GM12864 (cell line): ENCODE data around the gene KMT2E.

Experiments used
- DNase-seq: peaks from one replicate; pipeline ENCODE4 v3.0.0-alpha.2; 2011; ENCODE audit warnings: low read depth
- H3K4me3 ChIP-seq: 2 replicates; pipeline ENCODE4 v1.5.1; 2011; ENCODE audit warnings: mild to moderate bottlenecking, low read depth, low read length, control low read depth
- CTCF ChIP-seq: IDR thresholded peaks from 2 replicates; pipeline ENCODE4 v1.5.1; 2011; ENCODE audit warnings: low read depth, mild to moderate bottlenecking, moderate library complexity, low read length, control low read depth, inconsistent platforms; ENCODE audit errors: missing control alignments

KMT2E gene

GRCh38 chr7:104978460-104978859, 35.5 kb upstream of the KMT2E start:
- no peak for DNase-seq
- TF ChIP-seq CTCF: no peak
- no peak overlapping the region for H3K4me3 ChIP-seq

GRCh38 chr7:104979167-104979841, 34.7 kb upstream of the KMT2E start:
- no peak for TF ChIP-seq CTCF
- no peak overlapping the region for H3K4me3 ChIP-seq
- DNase-seq: no peak

GRCh38 chr7:104980440-104980839, 33.6 kb upstream of the KMT2E start:
- H3K4me3 ChIP-seq: no peak overlapping the region
- TF ChIP-seq CTCF: no peak
- no peak for DNase-seq

GRCh38 chr7:104980841-104981671, 32.9 kb upstream of the KMT2E start:
- TF ChIP-seq CTCF: peak; percentile 54
- no peak for DNase-seq
- H3K4me3 ChIP-seq: no peak overlapping the region

- DNase-seq: no peak
- no peak for TF ChIP-seq CTCF
- H3K4me3 ChIP-seq: no peak overlapping the region
These were observed 32.4 kb upstream of the KMT2E start for GRCh38 chr7:104981672-104982037.

GRCh38 chr7:104982308-104983075, 31.5 kb upstream of the KMT2E start:
- no peak for TF ChIP-seq CTCF
- no peak for DNase-seq
- peak overlapping the region; percentile 76 for H3K4me3 ChIP-seq
